GM18502 (cell line): ENCODE results near the gene CSRP1.
"Not testable (repeated sequence)": the region's sequence is repeated elsewhere in the genome, so short reads cannot be mapped to it uniquely, and the experiment has no call there.

Experiments used
- ATAC-seq: cut with Tn5 transposase; IDR thresholded peaks from one replicate; pipeline ENCODE4 v1.9.1; 2021; ENCODE audit warnings: mild to moderate bottlenecking; ENCODE audit not compliant: unreplicated experiment, poor library complexity

CSRP1 gene

GRCh38 chr1:201499795-201500669 lies 6.9 kb downstream of the CSRP1 start:
- ATAC-seq = no peak

GRCh38 chr1:201499191-201499590 lies 7.7 kb downstream of the CSRP1 start:
- no peak for ATAC-seq

GRCh38 chr1:201498621-201499020 lies 8.3 kb downstream of the CSRP1 start:
- ATAC-seq = no peak

DNA sequence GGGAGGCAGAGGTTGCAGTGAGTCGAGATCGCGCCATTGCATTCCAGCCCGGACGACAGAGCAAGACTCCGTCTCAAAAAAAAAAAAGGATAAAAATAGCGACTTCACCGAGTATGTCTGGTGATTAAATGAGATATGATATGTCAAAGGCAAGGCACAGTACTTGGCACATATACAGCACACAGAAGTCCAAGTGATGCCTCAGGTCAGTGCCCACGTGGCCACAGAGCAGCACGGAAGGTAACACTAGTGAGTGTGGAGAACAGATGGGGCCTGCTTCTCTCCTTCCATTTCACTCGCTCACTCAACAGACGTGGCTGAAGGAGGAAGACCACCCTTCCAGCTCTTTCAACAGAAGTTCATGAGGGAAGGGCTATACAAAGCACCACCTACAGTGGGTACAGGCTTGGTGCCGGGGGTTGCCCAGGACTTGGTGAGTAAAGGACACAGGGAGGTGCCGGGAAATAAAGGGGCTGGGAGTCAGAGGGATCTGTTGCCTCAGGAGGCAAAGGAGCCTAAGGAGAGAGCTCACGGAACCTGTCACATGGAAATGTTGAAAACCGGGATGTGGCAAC lies 8.9 kb downstream of the CSRP1 start:
- no peak for ATAC-seq

DNA sequence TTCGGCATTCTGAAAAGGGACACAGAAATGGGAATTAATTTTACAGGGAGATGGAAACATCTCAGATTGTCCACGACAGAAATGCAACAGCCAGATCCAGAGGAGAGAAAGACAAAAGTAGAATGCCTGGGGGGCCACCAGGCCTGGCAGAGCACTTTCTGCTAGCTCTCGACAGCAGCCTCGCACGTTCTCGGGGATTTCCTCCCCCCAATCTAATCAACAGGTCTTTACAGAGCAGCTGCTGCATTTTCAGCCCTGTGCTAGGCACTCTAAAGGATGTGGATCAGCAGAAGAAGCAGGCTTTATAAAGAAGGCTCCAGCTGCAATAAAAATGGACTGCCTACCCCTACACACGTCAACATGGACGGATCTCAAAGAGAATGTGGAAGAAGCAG lies 10.6 kb downstream of the CSRP1 start:
- ATAC-seq = no peak

- ATAC-seq = no peak
Measured at GRCh38 chr1:201495551-201496295, 11.2 kb downstream of the CSRP1 start.

- no peak for ATAC-seq
Measured at GRCh38 chr1:201493757-201494617, 12.9 kb downstream of the CSRP1 start.

DNA sequence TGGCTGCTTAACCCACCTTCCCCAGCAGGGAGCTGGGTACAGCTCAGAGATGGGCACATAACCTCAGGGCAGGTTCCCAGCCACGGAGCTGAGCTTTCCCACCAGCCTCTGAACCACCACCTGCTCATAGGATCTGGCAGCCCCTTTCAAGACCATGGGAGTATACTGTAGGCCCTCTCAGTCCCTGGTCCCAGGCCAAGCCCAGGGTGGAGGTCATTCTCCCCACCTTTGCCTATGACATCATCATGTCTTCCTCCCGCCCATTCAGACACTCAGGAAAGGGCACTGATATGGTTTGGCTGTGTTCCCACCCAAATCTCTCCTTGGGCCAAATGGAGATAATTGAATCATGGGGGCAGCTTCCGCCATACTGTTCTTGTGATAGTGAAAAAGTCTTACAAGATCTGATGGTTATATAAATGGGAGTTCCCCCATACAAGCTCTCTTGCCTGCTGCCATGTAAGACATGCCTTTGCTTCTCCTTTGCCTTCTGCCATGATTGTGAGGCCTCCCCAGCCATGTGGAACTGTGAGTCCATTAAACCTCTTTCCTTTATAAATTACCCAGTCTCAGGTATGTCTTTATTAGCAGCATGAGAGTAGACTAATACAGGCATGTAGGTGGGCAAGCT lies 13.8 kb downstream of the CSRP1 start:
- ATAC-seq = not testable (repeated sequence)

GRCh38 chr1:201491896-201492511 lies 14.9 kb downstream of the CSRP1 start:
- no peak for ATAC-seq

GRCh38 chr1:201490708-201491131 lies 16.2 kb downstream of the CSRP1 start:
- ATAC-seq = no peak

- ATAC-seq = no peak
Measured at GRCh38 chr1:201489643-201490261, 17.2 kb downstream of the CSRP1 start.

- no peak for ATAC-seq
Measured at GRCh38 chr1:201488830-201489589, 17.9 kb downstream of the CSRP1 start.

GRCh38 chr1:201487742-201488141 lies 19.2 kb downstream of the CSRP1 start:
- no peak for ATAC-seq

GRCh38 chr1:201486187-201486586 lies 20.7 kb downstream of the CSRP1 start:
- ATAC-seq = no peak

DNA sequence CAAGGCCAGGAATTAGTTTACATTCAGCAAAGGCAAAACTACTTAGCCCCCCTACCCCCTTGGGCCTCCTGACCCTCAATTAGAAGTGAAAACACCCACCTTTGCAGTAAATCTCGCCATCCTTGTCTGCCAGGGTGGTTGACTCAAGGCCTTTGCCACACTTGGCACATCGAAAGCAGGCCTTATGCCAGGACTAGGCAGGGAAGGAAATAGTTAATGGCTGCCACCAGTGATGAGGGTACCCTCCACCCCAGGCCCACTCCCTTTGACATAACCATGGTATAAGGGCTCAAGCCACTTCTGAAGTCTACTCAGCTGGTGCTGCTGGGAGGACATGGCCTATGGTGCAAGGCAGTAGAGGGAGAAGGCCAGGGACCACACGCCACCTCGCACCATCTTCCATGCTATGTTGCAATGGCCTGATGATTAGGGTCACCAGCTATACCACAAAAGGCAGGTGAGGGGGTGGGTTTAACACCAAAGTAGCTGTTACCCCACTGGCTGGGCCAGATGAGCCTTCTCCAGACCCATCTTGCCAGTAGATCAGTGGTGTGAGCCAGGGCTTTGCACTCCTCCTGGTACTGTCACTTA lies 21.6 kb downstream of the CSRP1 start:
- no peak for ATAC-seq

- no peak for ATAC-seq
Measured at GRCh38 chr1:201483373-201483949, 23.5 kb downstream of the CSRP1 start.

DNA sequence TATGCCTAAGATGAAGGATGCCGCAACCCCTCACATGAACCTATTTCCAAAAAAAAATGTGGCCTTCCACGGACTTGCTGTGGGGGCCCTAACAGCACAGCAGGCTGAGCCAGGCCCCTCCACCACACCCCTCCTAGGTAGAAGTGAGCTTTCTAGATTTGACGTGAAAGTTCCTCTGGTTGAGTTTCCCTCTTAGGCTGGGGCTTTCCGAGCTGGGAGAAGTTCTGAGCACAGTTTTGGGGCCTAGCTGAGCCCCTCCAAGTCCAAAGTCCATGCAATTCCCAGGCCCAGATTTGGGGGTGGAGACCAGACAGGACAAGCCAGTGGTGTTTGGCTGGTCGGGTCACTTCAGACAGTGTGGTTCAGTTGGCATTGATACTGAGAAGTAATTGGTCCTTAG lies 24.2 kb downstream of the CSRP1 start:
- peak; percentile 36 for ATAC-seq
